Thyroid gland (tissue), 4 donors: ENCODE measurements around the gene NME7.

Source experiments
- CTCF ChIP-seq, 6 experiments: fragments of 200-600 bp in 3 of 6; fragments of 450-650 bp in 3 of 6; sonication (generic) in 3 of 6; IDR thresholded peaks; one replicate each; pipeline ENCODE4 v1.5.1; 2016 to 2019; ENCODE audit warnings: antibody characterized with exemption in 6 of 6, mild to moderate bottlenecking in 2 of 6, inconsistent platforms in 1 of 6, moderate library complexity in 1 of 6
- POLR2A ChIP-seq, 2 donors: fragments of 450-650 bp; IDR thresholded peaks; one replicate each; pipeline ENCODE4 v1.6.1; 2017; ENCODE audit warnings: antibody characterized with exemption in 2 of 2, mild to moderate bottlenecking in 2 of 2, moderate library complexity in 1 of 2

- TF ChIP-seq CTCF (IDR thresholded peaks at IDR 0.05) (no peak), POLR2A (IDR thresholded peaks at IDR 0.05) (no peak)
Observed at GRCh38 chr1:169110236-169110635, 257.4 kb downstream of the NME7 start.
